ENCODE results near the gene ZBTB7C.

GRCh38 chr18:48009116-48009745 is 400.0 kb downstream of the ZBTB7C start:
- TF ChIP-seq SIN3A (IDR thresholded peaks at IDR 0.05; ENCODE audit: borderline replicate concordance, insufficient read depth, low read length) (no peak), TAF1 (IDR thresholded peaks at IDR 0.05; ENCODE audit: borderline replicate concordance, insufficient read depth, low read length) (no peak)
